GM18870 (cell line): ENCODE measurements around the gene C3orf33.
A peak's percentile ranks its signal among the peaks of the same experiment; 100 is the strongest.
"Not testable (repeated sequence)": the region's sequence is repeated elsewhere in the genome, so short reads cannot be mapped to it uniquely, and the experiment has no call there.

Experiments
- ATAC-seq: cut with Tn5 transposase; IDR thresholded peaks from one replicate; pipeline ENCODE4 v1.9.1; 2021; ENCODE audit warnings: moderate library complexity; ENCODE audit not compliant: unreplicated experiment

Gene C3orf33

GRCh38 chr3:155805802-155806618 is at the start of gene C3orf33:
Gene C3orf33 (minus strand): TSS chr3:155806278. CDS start chr3:155806252, 26 bp downstream.
- ATAC-seq: peak; percentile 75

GRCh38 chr3:155854141-155854940 is 48.3 kb upstream of the C3orf33 start, which contains the start of gene SLC33A1:
Gene SLC33A1 (minus strand): TSS chr3:155854427. CDS start chr3:155853997, 430 bp downstream.
- peak; percentile 95 for ATAC-seq

- ATAC-seq: peak; percentile 2
Observed at GRCh38 chr3:155853214-155854140, 47.4 kb upstream of the C3orf33 start.

GRCh38 chr3:155852341-155852740 is 46.3 kb upstream of the C3orf33 start:
- ATAC-seq: no peak

- not testable (repeated sequence) for ATAC-seq
Observed at GRCh38 chr3:155849404-155849803, 43.3 kb upstream of the C3orf33 start.

GRCh38 chr3:155847993-155848392 is 41.9 kb upstream of the C3orf33 start:
- no peak for ATAC-seq

- no peak for ATAC-seq
Observed at GRCh38 chr3:155846119-155846518, 40.0 kb upstream of the C3orf33 start.

GRCh38 chr3:155843569-155843968 is 37.5 kb upstream of the C3orf33 start:
- peak; percentile 49 for ATAC-seq

- ATAC-seq: no peak
Observed at GRCh38 chr3:155835341-155836071, 29.4 kb upstream of the C3orf33 start.

- ATAC-seq: not testable (repeated sequence)
Observed at GRCh38 chr3:155828490-155829098, 22.5 kb upstream of the C3orf33 start.

GRCh38 chr3:155815030-155815545 is 9.0 kb upstream of the C3orf33 start:
- ATAC-seq: no peak

- ATAC-seq: not testable (repeated sequence)
Observed at GRCh38 chr3:155813224-155813623, 7.1 kb upstream of the C3orf33 start.

GRCh38 chr3:155809181-155809580 is 3.1 kb upstream of the C3orf33 start:
- no peak for ATAC-seq

GRCh38 chr3:155807823-155808222 is 1.7 kb upstream of the C3orf33 start:
- ATAC-seq: no peak

GRCh38 chr3:155805204-155805801 is 775 bp downstream of the C3orf33 start:
- ATAC-seq: peak; percentile 11

- no peak for ATAC-seq
Observed at GRCh38 chr3:155804323-155804722, 1.8 kb downstream of the C3orf33 start.

GRCh38 chr3:155792532-155792931 is 13.5 kb downstream of the C3orf33 start:
- no peak for ATAC-seq

- no peak for ATAC-seq
Observed at GRCh38 chr3:155791190-155791589, 14.9 kb downstream of the C3orf33 start.
